OCI-LY7 (cell line): Measurements from ENCODE around the gene MAP4K1. TPM values are rescaled to one million over a fixed set of nuclear protein-coding genes. Genes with fewer than 3 reads are reported as not detected.

Experiments used
- BruUV-seq: library from RNA; stranded (reverse); fragments of 400-500 nt; replicated peaks from 2 replicates; lab custom pipeline; 2021; lab: Mats Ljungman, UMichigan
- CTCF ChIA-PET: fragments of 300-600 bp; sonication (Branson Sonifier 250); formaldehyde crosslinking; loops from one replicate; lab custom pipeline; 2022; ENCODE audit warnings: antibody characterized with exemption; ENCODE audit not compliant: unreplicated experiment; lab: Charles Lee
- POLR2A ChIA-PET: fragments of 300-600 bp; sonication (Branson Sonifier 250); formaldehyde crosslinking; loops from one replicate; lab custom pipeline; 2022; ENCODE audit warnings: antibody characterized with exemption; lab: Charles Lee
- DNase-seq: peaks from one replicate; pipeline ENCODE4 v3.0.0-alpha.2; 2015; ENCODE audit warnings: low spot score
- H2AFZ ChIP-seq: fragments of 200-600 bp; sonication (generic), shearing (Covaris generic); 2 replicates; pipeline ENCODE4 v1.6.1; 2014; ENCODE audit warnings: mild to moderate bottlenecking, antibody characterized with exemption, low read length, moderate library complexity
- H3K27ac ChIP-seq: fragments of 200-600 bp; sonication (generic); 2 replicates; pipeline ENCODE4 v1.5.1; 2014; ENCODE audit warnings: mixed run types, low read depth, mild to moderate bottlenecking, moderate library complexity, low read length, inconsistent platforms; ENCODE audit not compliant: poor library complexity, severe bottlenecking
- H3K36me3 ChIP-seq: fragments of 200-600 bp; sonication (generic); 2 replicates; pipeline ENCODE4 v1.6.1; 2014; ENCODE audit warnings: mild to moderate bottlenecking, antibody characterized with exemption, low read length, moderate library complexity, mixed read lengths; ENCODE audit not compliant: insufficient read depth
- H3K4me1 ChIP-seq: fragments of 200-600 bp; sonication (generic); 2 replicates; pipeline ENCODE4 v1.5.1; 2014; ENCODE audit warnings: mild to moderate bottlenecking, low read length; ENCODE audit not compliant: insufficient read depth, poor library complexity, severe bottlenecking
- H3K4me2 ChIP-seq: fragments of 200-600 bp; sonication (generic); 2 replicates; pipeline ENCODE4 v1.6.1; 2014; ENCODE audit warnings: mild to moderate bottlenecking, low read length
- H3K4me3 ChIP-seq: fragments of 200-600 bp; sonication (generic); 2 replicates; pipeline ENCODE4 v1.5.1; 2014; ENCODE audit warnings: mild to moderate bottlenecking, low read depth, low read length; ENCODE audit not compliant: poor library complexity, severe bottlenecking
- H3K79me2 ChIP-seq: fragments of 200-600 bp; sonication (generic); 2 replicates; pipeline ENCODE4 v1.6.1; 2016; ENCODE audit warnings: low read depth, mild to moderate bottlenecking, low read length, moderate library complexity, mixed read lengths; ENCODE audit not compliant: insufficient read depth
- H3K9me2 ChIP-seq: fragments of 200-600 bp; sonication (generic); 2 replicates; pipeline ENCODE4 v1.6.1; 2016; ENCODE audit warnings: mild to moderate bottlenecking, low read length, mixed read lengths; ENCODE audit not compliant: insufficient read depth
- H3K9me3 ChIP-seq: fragments of 200-600 bp; sonication (generic); 2 replicates; pipeline ENCODE4 v1.6.1; 2014; ENCODE audit warnings: mild to moderate bottlenecking, mixed run types, low read length, mixed read lengths
- H4K20me1 ChIP-seq: fragments of 200-600 bp; sonication (generic); 2 replicates; pipeline ENCODE4 v1.6.1; 2014; ENCODE audit warnings: mild to moderate bottlenecking, antibody characterized with exemption, low read length, moderate library complexity, mixed read lengths; ENCODE audit not compliant: insufficient read depth
- EZH2phosphoT487 ChIP-seq: fragments of 200-600 bp; sonication (generic); IDR thresholded peaks from 2 replicates; pipeline ENCODE4 v1.6.1; 2018; ENCODE audit warnings: low read depth, borderline replicate concordance, mild to moderate bottlenecking, mixed run types, antibody characterized with exemption, low read length, moderate library complexity, mixed read lengths
- intact Hi-C: fragments of 100-400 bp; cut with micrococcal nuclease; formaldehyde crosslinking; loops from one replicate; pipeline ENCODE4 v1.10.0; 2022; ENCODE audit not compliant: unreplicated experiment
- total RNA-seq, 2 experiments: library from RNA; depleted of rRNA in 1 of 2; stranded (reverse); fragments of >200 nt in 1 of 2; shearing (Covaris generic) in 1 of 2; gene quantifications; 2 replicates each; pipeline ENCODE4 v1.2.3, GENCODE V29; 2014 to 2022
- TF ChIP-seq, protein P1 (sequence below): fragments of 200-600 bp; sonication (generic); conservative IDR thresholded peaks from 2 replicates; pipeline ENCODE4 v1.5.1; 2014; ENCODE audit warnings: mild to moderate bottlenecking, antibody characterized with exemption, low read length, moderate library complexity, mixed read lengths

MAP4K1 gene
- total RNA-seq, 2 experiments from 2014 or later: 102 to 331 TPM

DNA sequence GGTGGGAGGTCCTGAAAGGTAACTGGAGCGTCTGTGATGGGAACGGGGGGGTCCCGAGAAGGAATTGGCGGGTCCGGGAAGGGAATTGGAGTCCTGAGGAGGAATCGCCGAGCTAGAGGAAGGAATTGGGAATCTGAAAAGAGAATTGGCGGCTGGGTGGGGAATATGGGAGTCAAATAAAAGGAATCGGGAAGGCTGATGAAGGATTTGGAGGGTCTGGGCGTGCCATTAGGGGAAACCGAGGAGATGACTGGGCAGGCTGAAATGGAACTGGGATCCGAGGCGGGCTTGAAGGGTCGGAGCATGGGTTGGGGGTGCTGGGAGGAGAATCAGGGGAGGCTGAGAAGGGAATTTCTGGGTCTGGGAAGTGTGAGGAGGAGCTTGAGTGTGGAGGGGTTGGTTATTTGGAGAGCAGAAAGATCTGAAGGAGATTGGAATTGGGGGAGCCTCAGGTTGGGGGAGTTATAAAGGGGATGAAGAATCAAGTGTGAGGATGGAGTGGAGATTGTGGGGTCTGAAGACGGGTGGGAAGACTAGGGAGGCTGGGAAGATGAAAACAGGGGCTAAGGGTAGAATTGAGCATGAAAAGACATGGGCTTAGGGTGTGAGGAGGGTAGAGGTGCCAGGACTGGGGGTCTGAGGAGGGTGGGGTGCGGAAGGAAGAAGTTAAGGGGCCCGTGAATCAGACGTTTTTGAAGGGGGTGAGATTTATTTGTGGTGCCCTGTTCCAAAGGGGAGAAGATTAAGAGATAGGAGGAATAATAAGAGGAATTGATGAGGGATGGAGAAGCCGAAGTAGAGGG, 30.4 kb upstream of the MAP4K1 start:
- peaks cover 21% of the 10 kb centered on the region for H4K20me1 ChIP-seq
- H3K9me2 ChIP-seq: no peaks in the 10 kb centered on the region
- H3K4me2 ChIP-seq: peak overlapping the region; percentile 95
- H2AFZ ChIP-seq: 0 out of 2 replicates have a peak overlapping the region, but pooled peaks have one; percentile 24
- H3K27ac ChIP-seq: peak overlapping the region; percentile 35
- BruUV-seq: no TSS peak
- H3K4me1 ChIP-seq: peaks cover 18% of the 10 kb centered on the region
- DNase-seq: no peak
- H3K9me3 ChIP-seq: no peaks in the 10 kb centered on the region
- CTCF ChIA-PET: interaction anchor here (0.6 kb wide), 2 partner anchors 96 to 223 kb away, joined by 3 read pairs; no protein-coding TSS in a partner anchor
- peak overlapping the region; percentile 99 for H3K4me3 ChIP-seq
- POLR2A ChIA-PET: interaction anchor here (0.7 to 1.5 kb wide), 9 partner anchors 9 to 395 kb away, joined by 3 to 13 read pairs (median 4); partner anchors contain the start of genes EIF3K and MAP4K1
- H3K36me3 ChIP-seq: peaks cover 4% of the 10 kb centered on the region; the same call in 1 of the 2 replicates
- intact Hi-C loops: no loop called here
- no peak for TF ChIP-seq EZH2phosphoT487
- TF ChIP-seq, protein P1, sequence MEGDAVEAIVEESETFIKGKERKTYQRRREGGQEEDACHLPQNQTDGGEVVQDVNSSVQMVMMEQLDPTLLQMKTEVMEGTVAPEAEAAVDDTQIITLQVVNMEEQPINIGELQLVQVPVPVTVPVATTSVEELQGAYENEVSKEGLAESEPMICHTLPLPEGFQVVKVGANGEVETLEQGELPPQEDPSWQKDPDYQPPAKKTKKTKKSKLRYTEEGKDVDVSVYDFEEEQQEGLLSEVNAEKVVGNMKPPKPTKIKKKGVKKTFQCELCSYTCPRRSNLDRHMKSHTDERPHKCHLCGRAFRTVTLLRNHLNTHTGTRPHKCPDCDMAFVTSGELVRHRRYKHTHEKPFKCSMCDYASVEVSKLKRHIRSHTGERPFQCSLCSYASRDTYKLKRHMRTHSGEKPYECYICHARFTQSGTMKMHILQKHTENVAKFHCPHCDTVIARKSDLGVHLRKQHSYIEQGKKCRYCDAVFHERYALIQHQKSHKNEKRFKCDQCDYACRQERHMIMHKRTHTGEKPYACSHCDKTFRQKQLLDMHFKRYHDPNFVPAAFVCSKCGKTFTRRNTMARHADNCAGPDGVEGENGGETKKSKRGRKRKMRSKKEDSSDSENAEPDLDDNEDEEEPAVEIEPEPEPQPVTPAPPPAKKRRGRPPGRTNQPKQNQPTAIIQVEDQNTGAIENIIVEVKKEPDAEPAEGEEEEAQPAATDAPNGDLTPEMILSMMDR: no peak
- H3K79me2 ChIP-seq: peaks cover 49% of the 10 kb centered on the region

DNA sequence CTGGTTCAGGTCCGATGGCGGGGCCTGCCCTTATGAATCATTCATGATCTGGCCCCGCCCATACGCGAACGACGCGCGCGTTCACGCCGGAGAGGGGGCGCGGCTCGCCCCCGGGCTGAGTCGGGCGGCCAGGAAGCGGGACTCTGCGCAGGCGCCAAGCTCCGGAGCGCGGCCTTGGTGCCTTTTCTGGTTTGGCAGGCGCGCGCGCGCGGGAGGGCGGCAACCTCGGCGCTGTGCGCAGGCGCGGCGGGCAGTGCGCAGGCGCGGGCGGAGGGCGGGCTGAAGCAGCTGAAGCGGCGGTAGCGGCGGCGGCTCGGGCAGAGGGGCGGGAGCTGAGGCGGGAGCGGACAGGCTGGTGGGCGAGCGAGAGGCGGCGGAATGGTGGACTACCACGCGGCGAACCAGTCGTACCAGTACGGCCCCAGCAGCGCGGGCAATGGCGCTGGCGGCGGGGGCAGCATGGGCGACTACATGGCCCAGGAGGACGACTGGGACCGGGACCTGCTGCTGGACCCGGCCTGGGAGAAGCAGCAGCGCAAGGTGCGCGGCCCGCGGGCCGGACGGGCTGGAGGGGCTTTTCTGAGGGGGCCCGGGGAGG, 29.7 kb upstream of the MAP4K1 start, which contains the start of gene ACTN4:
ACTN4 (plus strand) TSS at position 282 of the 598 bp plus-strand sequence; CDS start at position 379, 97 bp downstream.
- Histone ChIP-seq H3K36me3 (peaks cover 3% of the 10 kb centered on the region; the same call in 1 of the 2 replicates), H3K4me1 (peaks cover 18% of the 10 kb centered on the region), H4K20me1 (peaks cover 20% of the 10 kb centered on the region), H3K9me3 (no peaks in the 10 kb centered on the region), H3K27ac (peak within 1 kb of the TSS; percentile 35), H3K4me2 (peak within 1 kb of the TSS; percentile 95), H3K9me2 (no peaks in the 10 kb centered on the region), H2AFZ (peak within 1 kb of the TSS; percentile 58), H3K79me2 (peaks cover 46% of the 10 kb centered on the region), H3K4me3 (peak within 1 kb of the TSS; percentile 99)
- BruUV-seq: no TSS peak
- intact Hi-C loops: no loop called here
- ChIA-PET CTCF (interaction anchor here (0.6 to 1.2 kb wide), 4 partner anchors 9 to 222 kb away, joined by 3 read pairs; no protein-coding TSS in a partner anchor), POLR2A (interaction anchor here (0.6 to 1.5 kb wide), 8 partner anchors 10 to 395 kb away, joined by 3 to 13 read pairs (median 4); partner anchors contain the start of genes EIF3K and MAP4K1)
- TF ChIP-seq, protein P1: no peak
- no peak for TF ChIP-seq EZH2phosphoT487
- peak; percentile 97 for DNase-seq
